Loucy (cell line): ENCODE data around the gene IQGAP1.

ENCODE experiments used
- EZH2phosphoT487 ChIP-seq: fragments of 200-600 bp; IDR thresholded peaks from 2 replicates; pipeline ENCODE4 v1.6.1; 2018; ENCODE audit warnings: antibody characterized with exemption, mild to moderate bottlenecking, moderate library complexity, borderline replicate concordance
- TF ChIP-seq, protein P1 (sequence below): fragments of 200-600 bp; sonication (generic); conservative IDR thresholded peaks from 2 replicates; pipeline ENCODE4 v1.5.1; 2014; ENCODE audit warnings: mild to moderate bottlenecking, antibody characterized with exemption, low read length

DNA sequence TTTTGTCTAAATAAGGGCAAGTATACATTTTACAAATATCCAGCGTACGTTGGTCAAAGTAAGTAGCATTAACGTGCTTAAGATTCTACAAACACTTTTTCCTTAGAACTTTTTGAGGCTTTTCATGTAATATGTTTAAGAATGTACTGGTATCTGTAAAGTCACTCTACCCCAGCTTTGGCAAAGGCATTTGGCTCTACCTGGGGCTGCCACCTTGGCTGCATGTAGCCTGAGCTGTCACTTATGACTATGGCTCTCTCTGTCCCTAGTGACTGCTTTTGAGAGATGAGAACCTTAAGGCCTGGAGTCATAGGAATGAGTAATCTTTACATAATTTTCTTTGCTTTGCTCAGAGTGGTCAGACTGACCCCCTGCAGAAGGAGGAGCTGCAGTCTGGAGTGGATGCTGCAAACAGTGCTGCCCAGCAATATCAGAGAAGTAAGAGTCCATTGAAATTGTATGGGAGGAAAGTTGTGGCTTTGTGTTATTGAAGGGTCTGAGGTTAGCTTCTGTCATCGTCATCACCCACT lies 61.2 kb downstream of the IQGAP1 start:
- TF ChIP-seq, protein P1, sequence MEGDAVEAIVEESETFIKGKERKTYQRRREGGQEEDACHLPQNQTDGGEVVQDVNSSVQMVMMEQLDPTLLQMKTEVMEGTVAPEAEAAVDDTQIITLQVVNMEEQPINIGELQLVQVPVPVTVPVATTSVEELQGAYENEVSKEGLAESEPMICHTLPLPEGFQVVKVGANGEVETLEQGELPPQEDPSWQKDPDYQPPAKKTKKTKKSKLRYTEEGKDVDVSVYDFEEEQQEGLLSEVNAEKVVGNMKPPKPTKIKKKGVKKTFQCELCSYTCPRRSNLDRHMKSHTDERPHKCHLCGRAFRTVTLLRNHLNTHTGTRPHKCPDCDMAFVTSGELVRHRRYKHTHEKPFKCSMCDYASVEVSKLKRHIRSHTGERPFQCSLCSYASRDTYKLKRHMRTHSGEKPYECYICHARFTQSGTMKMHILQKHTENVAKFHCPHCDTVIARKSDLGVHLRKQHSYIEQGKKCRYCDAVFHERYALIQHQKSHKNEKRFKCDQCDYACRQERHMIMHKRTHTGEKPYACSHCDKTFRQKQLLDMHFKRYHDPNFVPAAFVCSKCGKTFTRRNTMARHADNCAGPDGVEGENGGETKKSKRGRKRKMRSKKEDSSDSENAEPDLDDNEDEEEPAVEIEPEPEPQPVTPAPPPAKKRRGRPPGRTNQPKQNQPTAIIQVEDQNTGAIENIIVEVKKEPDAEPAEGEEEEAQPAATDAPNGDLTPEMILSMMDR = no peak
- TF ChIP-seq EZH2phosphoT487 = no peak
